RWPE1 (cell line): ENCODE measurements around the gene GHRL.

Experiments used
- CTCF ChIA-PET: fragments of 350-600 bp; sonication (Branson Sonifier 250); formaldehyde crosslinking; extraction: SDS; loops from one replicate; lab custom pipeline; 2021; lab: Yijun Ruan, JAX
- POLR2A ChIA-PET: fragments of 400-600 bp; formaldehyde crosslinking; extraction: SDS; loops from one replicate; lab custom pipeline; 2020; ENCODE audit warnings: antibody characterized with exemption; ENCODE audit not compliant: low non-redundant PET; lab: Yijun Ruan, JAX
- DNase-seq: peaks from one replicate; pipeline ENCODE4 v3.0.0; 2012; ENCODE audit warnings: low spot score
- H3K27ac ChIP-seq: fragments of 450-650 bp; 2 replicates; pipeline ENCODE4 v1.5.1; 2017
- CTCF ChIP-seq: fragments of 450-650 bp; conservative IDR thresholded peaks from 2 replicates; pipeline ENCODE4 v1.5.1; 2017; ENCODE audit warnings: low read depth, mild to moderate bottlenecking

The GHRL gene

GRCh38 chr3:10328460-10329071 is 35.8 kb upstream of the GHRL start:
- POLR2A ChIA-PET: no interaction called here
- no peak overlapping the region for H3K27ac ChIP-seq
- DNase-seq: no peak
- TF ChIP-seq CTCF: no peak
- CTCF ChIA-PET: no interaction called here

- POLR2A ChIA-PET: no interaction called here
- no peak for DNase-seq
- H3K27ac ChIP-seq: no peak overlapping the region
- CTCF ChIA-PET: interaction anchor here (0.6 kb wide), 1 partner anchor 330 kb away, joined by 3 read pairs; no protein-coding TSS in a partner anchor
- TF ChIP-seq CTCF: no peak
These were observed 34.8 kb upstream of the GHRL start for GRCh38 chr3:10327592-10327991.

- TF ChIP-seq CTCF: no peak
- ChIA-PET POLR2A (no interaction called here), CTCF (interaction anchor here (0.7 kb wide), 1 partner anchor 19 kb away, joined by 3 read pairs; no protein-coding TSS in a partner anchor)
- H3K27ac ChIP-seq: no peak overlapping the region
- DNase-seq: peak; percentile 8
These were observed 29.6 kb upstream of the GHRL start for GRCh38 chr3:10322352-10322710.

- CTCF ChIA-PET: interaction anchor here (0.7 to 1.2 kb wide), 3 partner anchors 18 to 385 kb away, joined by 3 to 5 read pairs (median 3); no protein-coding TSS in a partner anchor
- DNase-seq: no peak
- POLR2A ChIA-PET: no interaction called here
- no peak for TF ChIP-seq CTCF
- peak overlapping the region; percentile 65; the same call in 1 of the 2 replicates for H3K27ac ChIP-seq
These were observed 29.0 kb upstream of the GHRL start for GRCh38 chr3:10321630-10322351.

GRCh38 chr3:10320320-10320677 is 27.6 kb upstream of the GHRL start:
- no peak for TF ChIP-seq CTCF
- ChIA-PET CTCF (interaction anchor here (1.2 kb wide), 1 partner anchor 24 kb away, joined by 5 read pairs; no protein-coding TSS in a partner anchor), POLR2A (no interaction called here)
- no peak for DNase-seq
- H3K27ac ChIP-seq: peak overlapping the region; percentile 65

GRCh38 chr3:10319804-10320203 is 27.1 kb upstream of the GHRL start:
- ChIA-PET CTCF (no interaction called here), POLR2A (no interaction called here)
- DNase-seq: no peak
- no peak for TF ChIP-seq CTCF
- no peak overlapping the region for H3K27ac ChIP-seq
